ENCODE results near the gene TOM1.

The TOM1 gene

GRCh38 chr22:35307372-35307771, 7.7 kb downstream of the TOM1 start:
- DNase-seq (ENCODE audit: low read depth), result no peak

GRCh38 chr22:35307892-35308291, 8.2 kb downstream of the TOM1 start:
- no peak for DNase-seq (ENCODE audit: low read depth)

- no peak for DNase-seq (ENCODE audit: low read depth)
Measured at GRCh38 chr22:35308480-35309021, 8.9 kb downstream of the TOM1 start.

GRCh38 chr22:35310556-35311550, 11.2 kb downstream of the TOM1 start:
- no peak for DNase-seq (ENCODE audit: low read depth)

GRCh38 chr22:35311551-35311999, 11.9 kb downstream of the TOM1 start:
- DNase-seq (ENCODE audit: low read depth), result no peak

DNA sequence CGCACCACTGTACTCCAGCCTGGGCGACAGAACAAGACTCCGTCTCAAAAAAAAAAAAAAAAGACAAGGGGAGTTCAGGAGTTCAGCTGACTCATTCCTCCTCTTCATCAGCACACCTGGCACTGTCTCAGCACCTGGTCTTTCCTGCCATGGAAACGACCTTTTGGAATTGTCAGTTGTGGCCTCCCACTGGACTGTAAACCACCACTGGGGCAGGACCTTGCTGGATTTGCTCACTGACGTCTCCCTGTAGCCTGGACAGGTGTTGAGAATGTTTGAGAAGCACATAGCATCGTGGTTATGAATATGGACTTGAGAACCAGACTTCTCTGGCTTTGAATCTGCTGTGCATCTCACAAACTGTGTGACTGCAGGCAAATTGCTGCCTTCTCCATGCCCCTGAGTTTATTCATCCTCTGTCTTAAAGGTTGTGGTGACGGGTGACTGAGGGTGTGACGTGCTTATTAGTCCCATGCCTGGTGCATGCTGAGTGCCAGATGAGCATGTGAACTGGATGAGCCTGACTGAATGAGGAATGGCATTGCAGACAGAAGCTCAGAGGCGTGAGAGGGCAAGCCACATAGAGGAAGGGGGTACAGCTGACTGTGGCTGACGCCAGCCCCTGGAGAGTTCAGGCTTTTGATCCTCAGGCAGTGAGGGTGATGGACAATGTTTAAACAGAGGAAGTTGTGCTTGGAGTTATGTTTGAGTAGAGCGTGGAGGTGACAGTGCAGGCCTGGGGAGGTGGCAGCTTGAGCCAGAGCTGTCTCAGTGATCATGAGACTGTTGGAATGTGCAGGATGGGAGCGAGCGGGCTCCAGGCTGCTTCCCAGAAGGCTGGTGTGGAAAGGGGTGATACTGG, 12.7 kb downstream of the TOM1 start:
- no peak for DNase-seq (ENCODE audit: low read depth)

DNA sequence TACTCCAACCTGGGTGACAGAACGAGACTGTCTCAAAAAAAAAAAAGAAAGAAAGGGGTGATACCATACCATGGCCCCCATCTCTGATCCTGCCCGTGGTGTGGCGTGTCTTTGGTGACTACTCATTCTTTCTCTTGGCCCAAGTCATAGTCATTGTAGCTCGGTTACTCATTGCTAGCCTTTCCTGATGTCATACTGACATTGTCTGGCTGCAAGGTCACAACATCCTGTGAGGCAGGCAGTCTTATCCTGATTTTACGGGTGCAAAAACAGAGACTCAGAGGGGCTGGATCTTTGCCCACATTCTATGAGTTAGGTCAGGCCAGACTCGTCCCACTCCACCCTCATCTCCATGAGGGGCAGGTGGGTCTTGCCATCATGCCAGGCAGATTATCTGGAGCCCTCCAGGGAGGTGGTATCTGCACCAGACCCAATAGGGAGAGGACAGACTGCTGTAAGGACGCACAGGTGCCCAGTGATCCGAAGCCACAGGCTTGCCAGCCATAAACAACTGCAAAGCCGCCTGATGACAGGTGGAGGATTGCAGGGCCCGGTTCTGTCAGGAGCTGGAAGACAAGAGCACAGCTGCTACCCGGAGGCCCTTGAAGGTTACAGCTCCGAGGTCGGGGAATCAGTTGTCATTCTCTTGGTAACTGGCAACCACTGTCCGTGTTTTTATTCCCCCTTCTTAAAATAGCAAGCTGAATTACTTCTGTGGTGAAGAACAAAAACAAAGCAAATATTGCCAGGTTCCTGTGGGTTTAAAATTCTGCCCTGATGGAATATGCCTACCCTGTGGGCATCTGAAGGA, 13.8 kb downstream of the TOM1 start:
- DNase-seq (ENCODE audit: low read depth), result no peak

GRCh38 chr22:35314161-35314942, 14.7 kb downstream of the TOM1 start:
- DNase-seq (ENCODE audit: low read depth), result no peak

DNA sequence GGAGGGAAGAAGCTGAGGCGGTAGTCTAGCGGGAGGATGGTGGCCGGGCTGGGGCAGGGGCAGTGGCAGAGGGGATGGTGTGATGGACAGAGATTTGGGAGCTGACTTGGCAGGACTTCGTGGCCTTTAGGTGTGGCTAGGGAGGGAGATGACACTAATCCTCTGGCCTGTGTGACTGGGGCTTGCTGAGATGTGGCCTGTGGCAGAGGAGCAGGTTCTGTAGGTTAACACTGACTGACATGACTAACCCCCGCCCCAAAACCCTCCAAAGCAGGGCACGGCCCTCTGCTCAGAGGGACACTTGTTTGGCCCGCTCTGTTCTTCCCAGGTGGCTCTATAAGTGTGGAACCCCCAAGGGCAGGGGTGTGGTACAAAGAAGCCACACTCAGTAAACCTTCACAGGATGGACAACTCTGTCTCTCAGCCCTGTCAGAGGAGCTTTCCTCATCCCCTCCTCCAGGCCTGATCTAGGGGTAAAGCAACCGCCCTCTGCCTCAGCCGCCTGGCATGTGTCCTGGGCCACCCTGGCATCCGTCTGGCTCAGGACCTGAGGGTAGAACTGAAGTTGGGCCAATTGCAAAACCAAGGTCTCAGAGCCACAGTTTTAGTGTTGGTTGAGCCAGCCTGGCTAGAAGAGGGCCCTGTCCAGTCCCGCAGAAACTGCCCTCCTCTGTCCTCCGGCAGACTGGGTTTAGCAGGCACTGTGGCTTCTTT, 15.6 kb downstream of the TOM1 start:
- no peak for DNase-seq (ENCODE audit: low read depth)

GRCh38 chr22:35315855-35316745, 16.4 kb downstream of the TOM1 start:
- DNase-seq (ENCODE audit: low read depth), result no peak

DNA sequence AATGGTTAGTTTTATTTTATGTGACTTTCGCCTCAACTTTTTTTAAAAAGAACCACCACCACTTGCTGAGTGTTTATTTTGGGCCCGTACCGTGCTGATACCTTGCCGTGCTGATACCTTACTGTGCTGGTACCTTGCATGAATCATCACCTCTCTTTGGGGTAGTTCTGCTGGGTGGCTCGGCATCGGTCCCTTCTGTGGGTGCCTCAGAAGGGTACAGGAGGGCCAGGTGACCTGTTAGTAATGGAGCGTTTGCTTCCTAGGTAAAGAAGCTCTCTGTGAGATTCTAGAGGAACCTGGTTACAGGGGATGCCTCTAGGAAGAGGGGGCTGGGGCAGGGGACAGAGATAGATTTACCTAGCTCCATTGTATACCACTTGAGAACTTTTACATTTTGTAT, 17.1 kb downstream of the TOM1 start:
- no peak for DNase-seq (ENCODE audit: low read depth)

DNA sequence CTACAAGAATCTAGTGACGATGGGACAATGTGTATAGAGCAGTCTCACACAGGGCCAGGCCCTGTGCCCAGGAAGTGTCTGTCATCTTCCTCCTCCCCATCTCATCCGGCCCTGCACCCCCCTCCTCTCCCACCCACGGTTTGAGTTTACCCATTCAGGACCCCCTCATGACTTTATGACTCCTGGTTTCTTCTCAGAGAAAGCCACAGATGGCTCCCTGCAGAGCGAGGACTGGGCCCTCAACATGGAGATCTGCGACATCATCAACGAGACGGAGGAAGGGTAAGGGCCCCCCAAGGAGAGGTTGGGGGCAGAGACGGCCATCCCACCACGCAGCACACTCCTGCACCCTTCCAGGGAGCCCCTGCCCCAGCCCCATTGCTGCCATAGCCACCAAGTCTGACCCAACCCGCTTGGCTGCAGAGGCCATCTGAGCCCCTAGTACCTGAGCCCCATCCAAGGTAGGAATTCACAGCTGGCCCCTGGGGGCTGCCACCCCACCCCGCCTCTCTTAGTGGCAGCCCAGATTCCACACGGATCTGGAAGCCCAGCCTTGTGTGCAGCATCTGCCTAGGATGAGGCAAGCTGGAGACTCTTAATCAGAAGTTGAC, 18.1 kb downstream of the TOM1 start:
- no peak for DNase-seq (ENCODE audit: low read depth)

DNA sequence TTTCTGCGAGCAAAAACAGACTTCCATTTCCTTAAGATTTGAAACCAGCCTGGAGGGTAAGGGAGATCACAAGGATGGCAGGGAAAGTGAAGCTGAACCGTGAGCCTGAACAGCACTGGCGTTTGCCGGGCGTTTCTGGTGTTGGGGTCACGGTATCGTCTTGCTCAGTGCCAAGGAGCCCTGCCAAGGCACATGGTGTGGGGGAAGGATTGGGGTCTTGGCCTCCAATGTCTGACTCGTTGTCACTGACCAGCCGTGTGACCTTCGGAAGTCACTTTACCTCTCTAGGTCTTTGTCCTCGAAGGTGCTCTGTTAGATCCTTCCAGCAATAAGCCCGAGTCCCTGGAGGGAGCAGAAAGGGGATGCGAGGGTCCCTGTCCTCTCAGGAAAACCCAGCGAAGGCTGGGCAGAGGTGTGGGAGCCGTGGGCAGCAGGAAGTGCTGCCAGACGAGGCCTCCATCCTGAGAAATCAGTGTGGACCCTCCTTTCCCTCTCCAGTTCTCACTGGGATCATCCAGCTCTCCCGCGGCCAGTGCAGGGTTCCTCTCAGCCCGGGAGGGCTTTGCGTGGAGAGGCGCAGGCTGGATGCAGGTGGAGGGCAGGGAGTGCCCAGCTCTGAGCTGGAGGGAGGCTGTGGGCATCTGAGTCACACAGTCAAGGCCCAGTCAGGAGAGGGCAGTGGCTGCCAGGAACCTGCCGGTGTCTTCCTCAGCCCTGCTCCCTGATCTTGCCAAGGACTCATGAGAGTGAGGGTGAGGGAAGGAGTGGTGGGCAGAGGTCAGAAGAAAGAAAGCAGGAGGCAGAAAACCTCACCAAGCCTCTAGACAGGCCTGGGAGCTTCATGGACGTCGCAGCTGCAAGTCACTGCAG, 18.9 kb downstream of the TOM1 start:
- DNase-seq (ENCODE audit: low read depth), result no peak

GRCh38 chr22:35319244-35319985, 19.7 kb downstream of the TOM1 start:
- DNase-seq (ENCODE audit: low read depth), result no peak

- no peak for DNase-seq (ENCODE audit: low read depth)
Measured at GRCh38 chr22:35322126-35322525, 22.4 kb downstream of the TOM1 start.

DNA sequence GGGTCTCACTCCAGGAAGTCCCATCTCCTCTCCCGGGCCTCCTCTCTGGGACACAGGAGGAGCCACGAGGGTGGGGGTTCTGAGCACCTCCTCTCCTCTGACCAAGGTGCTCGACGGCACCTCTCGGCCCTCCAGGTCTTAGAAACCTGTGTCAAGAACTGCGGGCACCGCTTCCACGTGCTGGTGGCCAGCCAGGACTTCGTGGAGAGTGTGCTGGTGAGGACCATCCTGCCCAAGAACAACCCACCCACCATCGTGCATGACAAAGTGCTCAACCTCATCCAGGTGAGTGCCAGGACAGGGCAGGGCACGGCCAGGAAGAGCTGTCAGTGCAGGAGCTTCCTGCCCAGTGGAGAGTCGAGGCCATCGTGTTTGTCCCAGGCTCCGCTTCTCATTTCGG, 23.2 kb downstream of the TOM1 start:
- no peak for DNase-seq (ENCODE audit: low read depth)

DNA sequence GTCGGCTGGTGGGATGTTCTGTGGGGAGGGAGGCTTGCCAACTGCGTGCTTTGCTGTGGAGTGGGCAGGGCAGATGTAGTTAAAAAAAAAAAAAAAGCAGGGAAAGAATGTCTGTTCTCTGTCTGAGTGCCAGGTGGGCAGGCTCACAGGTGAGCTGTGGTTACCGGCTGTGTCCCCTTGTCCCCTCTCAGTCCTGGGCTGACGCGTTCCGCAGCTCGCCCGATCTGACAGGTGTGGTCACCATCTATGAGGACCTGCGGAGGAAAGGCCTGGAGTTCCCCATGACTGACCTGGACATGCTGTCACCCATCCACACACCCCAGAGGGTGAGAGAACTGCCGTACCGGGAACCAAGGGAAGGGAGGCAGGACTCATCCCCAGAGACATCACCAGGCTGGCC, 23.6 kb downstream of the TOM1 start:
- no peak for DNase-seq (ENCODE audit: low read depth)

Measured in stimulated activated CD8-positive, alpha-beta memory T cell treated with anti-CD3 and anti-CD28 coated beads, Interleukin-15, amount 100 ng/mL, for 1 hour (primary cell).